Loucy (cell line): ENCODE results near the gene CRY2.

Experiments used
- CTCF ChIP-seq: fragments of 200-600 bp; sonication (generic); conservative IDR thresholded peaks from 2 replicates; pipeline ENCODE4 v1.5.1; 2014; ENCODE audit warnings: mild to moderate bottlenecking, antibody characterized with exemption, low read length
- EZH2phosphoT487 ChIP-seq: fragments of 200-600 bp; IDR thresholded peaks from 2 replicates; pipeline ENCODE4 v1.6.1; 2018; ENCODE audit warnings: antibody characterized with exemption, mild to moderate bottlenecking, moderate library complexity, borderline replicate concordance

GRCh38 chr11:45927332-45927683 is 80.0 kb downstream of the CRY2 start:
- TF ChIP-seq CTCF (no peak), EZH2phosphoT487 (no peak)
